SK-N-MC (cell line): ENCODE measurements around the gene SEMA6A.

ENCODE experiments used
- EZH2 ChIP-seq: fragments of 200-600 bp; sonication (generic); IDR thresholded peaks from one replicate; pipeline ENCODE4 v1.6.1; 2017; ENCODE audit warnings: antibody characterized with exemption
- FOXP2 ChIP-seq: optimal IDR thresholded peaks from 2 replicates; pipeline ENCODE3; 2011; ENCODE audit warnings: mild to moderate bottlenecking, moderate library complexity; ENCODE audit not compliant: insufficient read depth; ENCODE audit errors: extremely low read length, control extremely low read depth
- POLR2AphosphoS5 ChIP-seq: IDR thresholded peaks from 2 replicates; pipeline ENCODE4 v1.6.1; 2012; ENCODE audit warnings: mild to moderate bottlenecking, low read depth, low read length, borderline replicate concordance

GRCh38 chr5:116436674-116437350 lies 137.8 kb downstream of the SEMA6A start:
- TF ChIP-seq POLR2AphosphoS5 (no peak), EZH2 (no peak), FOXP2 (no peak)
